ENCODE data around the gene TRIM17.
A peak's percentile ranks its signal among the peaks of the same experiment; 100 is the strongest.

The TRIM17 gene

DNA sequence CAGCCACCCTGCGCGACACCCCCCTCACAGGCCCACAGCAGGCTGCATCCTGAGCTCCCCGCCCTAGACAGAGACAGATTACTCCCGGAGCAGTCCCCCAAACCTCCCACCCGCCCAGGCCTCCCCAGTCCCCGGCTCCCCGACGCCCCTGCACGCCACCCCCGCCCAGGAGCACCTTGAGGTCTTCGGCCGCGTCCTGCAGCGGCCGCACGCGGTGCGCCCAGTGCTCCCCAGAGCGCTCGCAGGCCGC is 10.8 kb downstream of the TRIM17 start:
- Histone ChIP-seq H3K27ac (ENCODE audit: low read length) (no peak overlapping the region), H3K4me3 (ENCODE audit: low read depth in 1 of 2, low read length in 2 of 2) (peak overlapping the region; percentile 73 to 95), H3K4me1 (ENCODE audit: control insufficient read depth in 1 of 2, insufficient read depth in 2 of 2, low read length in 2 of 2) (peaks cover 9 to 37% of the 10 kb centered on the region in 2 donors), H3K9me3 (ENCODE audit: control insufficient read depth in 1 of 2, low read length in 2 of 2) (no peaks in the 10 kb centered on the region), H3K27me3 (ENCODE audit: low read depth, low read length) (no peaks in the 10 kb centered on the region), H3K36me3 (ENCODE audit: control insufficient read depth in 1 of 2, insufficient read depth in 2 of 2, low read length in 2 of 2) (peaks cover 8 to 10% of the 10 kb centered on the region in 2 donors)

DNA sequence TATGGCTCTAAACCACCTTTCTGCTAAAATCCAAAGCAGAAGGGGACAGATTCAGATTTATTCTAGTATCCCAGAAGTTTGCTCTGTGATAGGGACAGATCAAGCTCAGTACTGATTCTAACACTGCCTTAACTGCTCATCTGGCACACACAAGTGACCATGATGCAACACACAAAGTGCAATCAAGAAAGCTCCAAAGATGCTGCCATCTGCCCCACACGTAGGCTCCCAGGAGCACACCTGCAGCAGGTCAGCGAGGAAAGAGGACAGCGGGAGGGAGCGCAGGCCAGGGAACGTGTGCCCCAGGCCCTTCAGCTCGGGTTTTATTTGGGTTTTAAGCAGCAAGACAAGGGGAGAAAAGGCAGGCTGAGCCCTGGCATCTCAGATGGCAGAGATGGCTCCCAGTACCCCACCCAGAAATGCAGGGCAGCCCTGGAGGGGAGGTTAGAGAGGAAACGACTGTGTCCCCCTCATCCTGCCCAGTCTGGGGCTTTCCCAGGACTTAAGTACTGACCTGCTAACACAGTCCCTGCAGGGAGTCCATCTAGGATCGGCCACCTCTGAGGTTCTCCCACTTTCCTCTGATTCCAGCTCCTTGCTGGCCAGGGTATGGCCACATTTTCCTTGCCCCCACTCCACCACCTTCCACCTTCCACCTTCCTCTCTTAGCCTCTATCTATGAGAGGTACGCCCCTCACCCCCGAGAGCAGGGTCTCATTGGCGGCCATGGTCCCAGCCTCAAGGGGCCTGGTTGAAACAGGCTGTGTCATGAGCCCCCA is 11.3 kb downstream of the TRIM17 start:
- peak overlapping the region; percentile 73 to 95 for H3K4me3 ChIP-seq (ENCODE audit: low read depth in 1 of 2, low read length in 2 of 2)
- no peaks in the 10 kb centered on the region for H3K9me3 ChIP-seq (ENCODE audit: control insufficient read depth in 1 of 2, low read length in 2 of 2)
- H3K27me3 ChIP-seq (ENCODE audit: low read depth, low read length), result no peaks in the 10 kb centered on the region
- H3K4me1 ChIP-seq (ENCODE audit: control insufficient read depth in 1 of 2, insufficient read depth in 2 of 2, low read length in 2 of 2), result peaks cover 9 to 39% of the 10 kb centered on the region in 2 donors
- H3K36me3 ChIP-seq (ENCODE audit: control insufficient read depth in 1 of 2, insufficient read depth in 2 of 2, low read length in 2 of 2), result peaks cover 10 to 13% of the 10 kb centered on the region in 2 donors
- H3K27ac ChIP-seq (ENCODE audit: low read length), result no peak overlapping the region

DNA sequence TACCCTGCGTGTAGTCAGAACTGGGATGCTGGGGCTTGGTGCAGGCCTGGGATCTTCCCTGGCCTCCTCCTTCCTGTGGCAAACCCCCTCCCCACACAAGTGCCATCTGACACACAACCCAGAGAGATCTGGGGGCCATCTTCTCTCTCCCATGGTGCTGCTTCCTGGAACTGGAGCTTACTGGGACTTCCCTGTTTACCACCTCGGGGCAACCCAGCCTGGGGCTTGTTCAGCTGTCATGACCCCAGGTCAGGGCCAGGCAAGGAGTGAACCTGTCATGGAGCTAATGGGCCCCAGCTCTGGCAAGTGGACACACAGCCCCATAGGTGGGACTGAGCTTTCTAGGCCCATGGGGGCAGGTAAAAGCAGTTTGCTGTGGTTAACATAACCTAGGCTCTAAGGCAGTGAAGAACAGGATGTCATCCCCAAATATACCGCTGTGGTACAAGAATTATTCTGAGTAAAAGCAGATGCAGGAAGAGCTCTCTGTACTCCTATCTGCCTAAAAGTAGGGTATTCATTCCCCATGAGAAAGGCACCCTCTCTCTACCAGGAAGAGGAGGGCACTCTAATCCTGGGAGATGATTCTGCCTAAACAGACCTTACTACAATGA is 12.4 kb downstream of the TRIM17 start:
- Histone ChIP-seq H3K27ac (ENCODE audit: low read length) (no peak overlapping the region), H3K4me1 (ENCODE audit: control insufficient read depth in 1 of 2, insufficient read depth in 2 of 2, low read length in 2 of 2) (peaks cover 9 to 39% of the 10 kb centered on the region in 2 donors), H3K36me3 (ENCODE audit: control insufficient read depth in 1 of 2, insufficient read depth in 2 of 2, low read length in 2 of 2) (peaks cover 13 to 23% of the 10 kb centered on the region in 2 donors), H3K9me3 (ENCODE audit: control insufficient read depth in 1 of 2, low read length in 2 of 2) (no peaks in the 10 kb centered on the region), H3K4me3 (ENCODE audit: low read depth in 1 of 2, low read length in 2 of 2) (peak overlapping the region; percentile 73 to 95), H3K27me3 (ENCODE audit: low read depth, low read length) (no peaks in the 10 kb centered on the region)

DNA sequence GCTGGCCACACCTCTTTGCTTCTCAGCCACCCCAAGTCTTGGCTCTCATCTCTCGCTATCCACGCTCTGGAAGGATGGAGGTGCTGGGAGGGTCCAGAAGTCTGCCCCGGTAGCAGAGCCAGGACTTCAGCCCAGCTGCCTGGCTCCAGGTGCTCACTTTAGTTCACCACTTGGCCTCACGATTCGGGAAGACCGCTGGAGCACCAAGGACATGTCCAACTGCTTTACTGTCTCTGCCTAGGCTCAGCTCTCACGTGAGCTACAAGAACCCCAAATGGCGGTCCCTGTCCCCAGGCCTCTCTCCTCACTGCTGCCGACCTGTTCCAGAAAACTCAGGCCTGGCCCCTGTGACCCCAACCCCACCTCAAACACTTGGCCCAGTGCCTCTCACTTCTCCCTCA is 13.4 kb downstream of the TRIM17 start:
- H3K27ac ChIP-seq (ENCODE audit: low read length), result no peak overlapping the region
- no peaks in the 10 kb centered on the region for H3K27me3 ChIP-seq (ENCODE audit: low read depth, low read length)
- H3K9me3 ChIP-seq (ENCODE audit: control insufficient read depth in 1 of 2, low read length in 2 of 2), result no peaks in the 10 kb centered on the region
- peaks cover 13 to 23% of the 10 kb centered on the region in 2 donors for H3K36me3 ChIP-seq (ENCODE audit: control insufficient read depth in 1 of 2, insufficient read depth in 2 of 2, low read length in 2 of 2)
- H3K4me1 ChIP-seq (ENCODE audit: control insufficient read depth in 1 of 2, insufficient read depth in 2 of 2, low read length in 2 of 2), result peaks cover 9 to 39% of the 10 kb centered on the region in 2 donors
- no peak overlapping the region for H3K4me3 ChIP-seq (ENCODE audit: low read depth in 1 of 2, low read length in 2 of 2)

DNA sequence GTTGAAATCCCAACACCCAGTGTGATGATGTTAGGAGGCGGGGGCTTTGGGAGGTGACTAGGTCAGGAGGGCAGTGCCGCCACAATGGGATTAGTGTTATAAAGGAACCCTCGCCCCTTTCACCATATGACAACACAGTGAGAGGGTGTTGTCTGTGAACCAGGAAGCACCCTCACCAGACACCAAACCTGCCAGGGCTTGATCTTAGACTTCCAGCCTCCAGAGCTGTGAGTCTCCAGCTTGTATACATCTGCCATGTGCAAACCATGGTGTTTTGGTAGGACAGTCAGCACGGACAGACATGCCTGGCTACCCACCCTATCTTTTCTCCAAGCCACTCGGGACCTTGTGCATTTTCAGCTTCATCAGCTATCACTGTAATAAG is 14.0 kb downstream of the TRIM17 start:
- Histone ChIP-seq H3K27ac (ENCODE audit: low read length) (no peak overlapping the region), H3K4me1 (ENCODE audit: control insufficient read depth in 1 of 2, insufficient read depth in 2 of 2, low read length in 2 of 2) (peaks cover 9 to 33% of the 10 kb centered on the region in 2 donors), H3K4me3 (ENCODE audit: low read depth in 1 of 2, low read length in 2 of 2) (no peak overlapping the region), H3K36me3 (ENCODE audit: control insufficient read depth in 1 of 2, insufficient read depth in 2 of 2, low read length in 2 of 2) (peaks cover 13 to 27% of the 10 kb centered on the region in 2 donors), H3K9me3 (ENCODE audit: control insufficient read depth in 1 of 2, low read length in 2 of 2) (no peaks in the 10 kb centered on the region), H3K27me3 (ENCODE audit: low read depth, low read length) (no peaks in the 10 kb centered on the region)

DNA sequence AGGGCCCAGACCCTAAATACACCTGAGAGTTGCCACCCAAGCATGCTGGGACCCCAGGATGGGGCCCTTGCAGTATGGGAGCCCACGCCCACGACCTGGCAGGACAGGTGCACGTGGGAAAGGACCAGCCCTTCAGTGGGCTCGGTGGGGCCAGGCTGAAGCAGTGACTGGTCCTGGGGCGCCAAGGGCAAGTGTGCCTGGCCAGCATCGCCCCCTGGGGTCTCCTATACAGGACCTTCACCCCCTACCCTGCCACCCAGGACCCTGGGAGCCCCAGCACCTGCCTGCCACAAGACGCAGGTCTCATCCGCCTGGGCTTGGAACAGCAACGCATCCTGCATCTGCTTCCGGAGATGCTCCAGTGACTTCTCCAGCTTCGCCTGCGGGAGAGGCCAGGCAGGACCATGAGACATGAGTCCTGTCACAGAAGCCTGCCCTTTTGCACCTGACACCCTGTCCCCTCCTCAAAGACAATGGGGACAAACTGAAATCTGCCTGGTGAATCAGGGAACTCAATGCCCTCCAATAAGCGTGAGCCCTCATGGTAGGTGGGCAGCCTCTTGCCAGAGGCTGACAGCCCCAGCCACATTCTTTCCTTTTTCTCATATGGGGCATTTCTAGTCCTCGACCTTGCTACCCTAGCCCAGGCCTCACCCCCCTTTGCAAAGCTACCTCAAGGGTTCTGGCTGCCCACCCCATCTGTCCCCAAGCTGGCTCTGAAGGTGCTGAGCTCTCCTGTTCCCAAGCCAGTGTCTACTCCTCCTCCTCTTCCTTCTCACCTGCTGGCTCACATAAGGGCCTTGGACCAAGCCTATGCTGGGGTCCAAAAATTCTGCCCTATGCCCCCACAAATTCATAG is 14.7 kb downstream of the TRIM17 start:
- Histone ChIP-seq H3K9me3 (ENCODE audit: control insufficient read depth in 1 of 2, low read length in 2 of 2) (no peaks in the 10 kb centered on the region), H3K36me3 (ENCODE audit: control insufficient read depth in 1 of 2, insufficient read depth in 2 of 2, low read length in 2 of 2) (peaks cover 13 to 33% of the 10 kb centered on the region in 2 donors), H3K27ac (ENCODE audit: low read length) (no peak overlapping the region), H3K4me1 (ENCODE audit: control insufficient read depth in 1 of 2, insufficient read depth in 2 of 2, low read length in 2 of 2) (peaks cover 9 to 27% of the 10 kb centered on the region in 2 donors), H3K27me3 (ENCODE audit: low read depth, low read length) (no peaks in the 10 kb centered on the region), H3K4me3 (ENCODE audit: low read depth in 1 of 2, low read length in 2 of 2) (no peak overlapping the region)

DNA sequence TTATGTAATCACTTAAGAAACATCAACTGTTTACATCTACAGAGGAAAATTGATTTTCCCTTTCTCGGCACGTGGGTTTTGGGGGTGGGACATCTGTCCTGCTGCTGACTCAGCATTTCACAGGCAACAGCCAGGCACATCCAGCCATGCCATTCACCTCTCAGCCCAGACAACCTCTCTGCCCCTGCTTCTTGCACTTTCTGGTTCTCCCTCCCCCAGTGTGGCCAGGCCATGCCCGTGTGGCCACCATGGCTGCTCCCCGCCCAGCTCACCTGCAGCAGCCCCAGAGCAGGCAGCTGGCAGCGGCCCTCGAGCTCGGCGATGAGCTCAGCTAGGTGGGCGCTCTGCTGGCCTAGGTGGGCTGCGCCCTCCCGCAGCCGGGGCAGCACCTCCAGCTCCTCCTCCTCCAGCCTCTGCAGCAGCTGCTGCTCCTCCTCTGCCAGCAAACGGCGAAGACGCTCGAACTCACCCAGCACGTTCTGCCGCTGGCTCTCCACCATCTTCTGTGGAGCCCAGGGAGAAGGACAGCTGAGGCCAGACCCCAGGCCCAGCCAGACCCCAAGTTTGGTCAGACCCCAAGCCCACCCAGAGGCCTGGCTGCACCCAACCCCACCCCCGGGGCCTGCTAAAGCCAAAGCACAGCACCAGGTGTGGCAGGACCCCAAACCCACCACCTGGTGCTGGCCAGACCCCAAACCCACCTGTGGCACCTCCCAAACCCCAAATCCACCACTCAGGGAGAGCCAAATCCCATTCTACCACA is 15.8 kb downstream of the TRIM17 start:
- Histone ChIP-seq H3K27me3 (ENCODE audit: low read depth, low read length) (no peaks in the 10 kb centered on the region), H3K9me3 (ENCODE audit: control insufficient read depth in 1 of 2, low read length in 2 of 2) (no peaks in the 10 kb centered on the region), H3K36me3 (ENCODE audit: control insufficient read depth in 1 of 2, insufficient read depth in 2 of 2, low read length in 2 of 2) (peaks cover 24 to 45% of the 10 kb centered on the region in 2 donors), H3K27ac (ENCODE audit: low read length) (no peak overlapping the region), H3K4me3 (ENCODE audit: low read depth in 1 of 2, low read length in 2 of 2) (no peak overlapping the region), H3K4me1 (ENCODE audit: control insufficient read depth in 1 of 2, insufficient read depth in 2 of 2, low read length in 2 of 2) (peaks cover 9 to 27% of the 10 kb centered on the region in 2 donors)

DNA sequence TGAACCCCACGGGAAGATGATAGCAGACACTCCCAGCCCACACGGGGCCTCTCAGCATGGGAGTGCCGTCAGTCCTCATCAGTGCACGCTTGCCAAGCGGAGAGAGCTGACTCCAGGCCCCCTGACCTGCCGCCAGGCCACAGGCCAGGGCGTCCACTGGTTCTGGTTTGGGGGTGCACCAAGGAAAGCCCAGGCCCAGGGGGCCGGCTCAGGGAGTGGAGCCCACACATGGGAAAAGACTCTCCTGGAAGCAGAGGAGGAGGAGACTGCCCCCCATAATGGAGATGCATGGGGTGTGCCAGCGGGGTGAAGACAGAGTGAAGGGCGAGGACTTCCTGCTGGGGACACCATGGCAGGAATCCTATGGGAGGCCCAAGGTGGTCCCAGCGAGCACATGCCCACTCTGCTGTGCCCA is 16.4 kb downstream of the TRIM17 start:
- Histone ChIP-seq H3K27ac (ENCODE audit: low read length) (no peak overlapping the region), H3K4me3 (ENCODE audit: low read depth in 1 of 2, low read length in 2 of 2) (no peak overlapping the region)

DNA sequence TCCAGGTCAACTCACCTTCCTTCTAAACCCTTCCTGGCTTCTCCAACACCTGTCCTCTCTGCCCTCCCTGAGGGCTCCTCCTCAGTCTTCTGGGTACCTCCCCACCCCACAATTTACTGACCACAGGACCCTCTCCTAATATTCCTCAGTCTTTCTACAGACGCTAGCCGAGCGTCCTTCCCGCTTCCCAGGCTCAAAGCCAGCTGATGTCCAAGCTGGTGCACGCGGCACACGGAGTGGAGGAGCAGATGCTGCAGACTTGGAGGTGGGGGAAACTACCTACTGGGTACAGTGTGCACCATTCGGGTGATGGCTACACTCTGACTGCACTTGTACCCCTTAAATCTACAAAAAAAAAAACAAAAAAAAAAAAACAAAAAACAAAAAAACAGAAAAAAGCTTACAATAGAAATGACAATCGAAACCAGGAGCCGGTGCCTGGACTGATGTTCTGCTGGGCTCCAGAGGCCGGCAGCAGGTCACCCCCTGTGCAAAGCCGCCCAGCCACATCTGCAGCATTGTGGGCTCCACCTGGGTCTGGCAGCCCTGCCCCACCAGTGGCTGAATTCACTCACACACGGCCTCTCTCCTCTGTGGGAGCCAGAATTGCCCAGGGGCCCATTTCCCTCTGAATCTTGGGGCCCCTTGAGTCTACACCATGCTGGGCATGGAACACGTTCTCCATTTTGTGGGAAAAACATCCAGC is 17.0 kb downstream of the TRIM17 start:
- peaks cover 4 to 15% of the 10 kb centered on the region in 2 donors for H3K4me1 ChIP-seq (ENCODE audit: control insufficient read depth in 1 of 2, insufficient read depth in 2 of 2, low read length in 2 of 2)

More for the DNA sequence above, 16.4 kb downstream of the TRIM17 start:
- Histone ChIP-seq H3K36me3 (ENCODE audit: control insufficient read depth in 1 of 2, insufficient read depth in 2 of 2, low read length in 2 of 2) (peaks cover 26 to 51% of the 10 kb centered on the region in 2 donors), H3K9me3 (ENCODE audit: control insufficient read depth in 1 of 2, low read length in 2 of 2) (no peaks in the 10 kb centered on the region), H3K27me3 (ENCODE audit: low read depth, low read length) (no peaks in the 10 kb centered on the region), H3K4me1 (ENCODE audit: control insufficient read depth in 1 of 2, insufficient read depth in 2 of 2, low read length in 2 of 2) (peaks cover 8 to 20% of the 10 kb centered on the region in 2 donors)

DNA sequence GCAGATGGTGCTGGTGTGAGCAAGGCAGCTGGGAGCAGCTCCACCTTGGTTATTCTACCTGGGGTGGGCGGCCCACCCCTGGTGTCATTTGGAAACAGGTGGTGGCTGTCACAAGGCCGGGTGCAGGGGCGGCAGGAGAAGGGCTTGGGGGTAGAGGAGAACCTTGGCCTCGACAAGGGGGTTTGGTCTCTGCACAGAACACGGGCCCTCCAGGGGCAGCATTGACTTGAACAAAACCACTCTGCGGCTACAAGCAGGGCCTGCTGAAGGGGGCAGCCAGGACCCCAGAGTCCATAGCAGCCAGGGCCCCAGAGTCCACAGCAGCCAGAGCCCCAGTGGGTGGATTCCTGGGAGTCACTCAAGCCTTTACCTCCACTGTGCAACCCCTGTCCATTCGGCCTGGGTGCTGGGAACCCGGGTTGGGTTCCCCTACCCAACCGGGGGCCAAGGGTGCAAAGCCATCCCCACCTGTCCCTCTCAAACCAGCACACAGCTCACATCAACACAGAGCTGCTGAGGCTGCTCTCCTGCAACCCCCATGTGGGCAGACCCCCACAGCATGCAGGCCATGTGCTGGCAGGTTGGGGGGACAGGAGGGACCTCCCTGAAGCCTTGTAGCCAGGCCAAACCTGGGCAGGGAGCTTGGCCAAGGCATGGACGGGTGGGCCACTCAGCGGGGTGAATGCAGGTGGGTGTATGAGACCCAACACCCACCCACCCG is 17.8 kb downstream of the TRIM17 start:
- Histone ChIP-seq H3K4me1 (ENCODE audit: control insufficient read depth in 1 of 2, insufficient read depth in 2 of 2, low read length in 2 of 2) (peaks cover under 1 to 7% of the 10 kb centered on the region in 2 donors), H3K9me3 (ENCODE audit: control insufficient read depth in 1 of 2, low read length in 2 of 2) (no peaks in the 10 kb centered on the region), H3K4me3 (ENCODE audit: low read depth in 1 of 2, low read length in 2 of 2) (no peak overlapping the region), H3K36me3 (ENCODE audit: control insufficient read depth in 1 of 2, insufficient read depth in 2 of 2, low read length in 2 of 2) (peaks cover 26 to 64% of the 10 kb centered on the region in 2 donors), H3K27ac (ENCODE audit: low read length) (no peak overlapping the region), H3K27me3 (ENCODE audit: low read depth, low read length) (no peaks in the 10 kb centered on the region)

More for the DNA sequence above, 17.0 kb downstream of the TRIM17 start:
- no peaks in the 10 kb centered on the region for H3K27me3 ChIP-seq (ENCODE audit: low read depth, low read length)
- no peak overlapping the region for H3K4me3 ChIP-seq (ENCODE audit: low read depth in 1 of 2, low read length in 2 of 2)
- no peak overlapping the region for H3K27ac ChIP-seq (ENCODE audit: low read length)
- peaks cover 26 to 57% of the 10 kb centered on the region in 2 donors for H3K36me3 ChIP-seq (ENCODE audit: control insufficient read depth in 1 of 2, insufficient read depth in 2 of 2, low read length in 2 of 2)
- H3K9me3 ChIP-seq (ENCODE audit: control insufficient read depth in 1 of 2, low read length in 2 of 2), result no peaks in the 10 kb centered on the region

All from muscle layer of duodenum (tissue), 2 donors.